ENCODE measurements around the gene ZNF512B.

ZNF512B gene

GRCh38 chr20:63957690-63958441, 11.9 kb downstream of the ZNF512B start:
- Histone ChIP-seq H3K9me3 (no peaks in the 10 kb centered on the region), H3K27ac (no peak overlapping the region), H3K36me3 (peaks cover 6% of the 10 kb centered on the region), H3K27me3 (peaks cover 7% of the 10 kb centered on the region), H3K4me3 (ENCODE audit: low read depth in 1 of 2, low read length in 1 of 2) (no peak overlapping the region), H3K4me1 (ENCODE audit: control insufficient read depth in 1 of 2, insufficient read depth in 1 of 2, low read depth in 1 of 2, low read length in 1 of 2) (peaks cover 36 to 41% of the 10 kb centered on the region in 2 experiments)
- TF ChIP-seq CTCF (IDR thresholded peaks at IDR 0.05) = no peak

GRCh38 chr20:63957004-63957689, 12.6 kb downstream of the ZNF512B start:
- H3K36me3 ChIP-seq = peaks cover under 1% of the 10 kb centered on the region
- peaks cover 7% of the 10 kb centered on the region for H3K27me3 ChIP-seq
- peaks cover 36 to 41% of the 10 kb centered on the region in 2 experiments for H3K4me1 ChIP-seq (ENCODE audit: control insufficient read depth in 1 of 2, insufficient read depth in 1 of 2, low read depth in 1 of 2, low read length in 1 of 2)
- H3K4me3 ChIP-seq (ENCODE audit: low read depth in 1 of 2, low read length in 1 of 2) = peak overlapping the region; percentile 82 to 83
- peak overlapping the region; percentile 23 for H3K27ac ChIP-seq
- TF ChIP-seq CTCF (IDR thresholded peaks at IDR 0.05) = no peak
- H3K9me3 ChIP-seq = no peaks in the 10 kb centered on the region

- Histone ChIP-seq H3K4me1 (ENCODE audit: control insufficient read depth in 1 of 2, insufficient read depth in 1 of 2, low read depth in 1 of 2, low read length in 1 of 2) (peaks cover 36 to 41% of the 10 kb centered on the region in 2 experiments), H3K27me3 (peaks cover 7% of the 10 kb centered on the region), H3K27ac (peak overlapping the region; percentile 50), H3K9me3 (no peaks in the 10 kb centered on the region), H3K4me3 (ENCODE audit: low read depth in 1 of 2, low read length in 1 of 2) (peak overlapping the region; percentile 82 to 83), H3K36me3 (no peaks in the 10 kb centered on the region)
- TF ChIP-seq CTCF (IDR thresholded peaks at IDR 0.05) = no peak
Observed at GRCh38 chr20:63956664-63957003, 13.1 kb downstream of the ZNF512B start.

- Histone ChIP-seq H3K36me3 (no peaks in the 10 kb centered on the region), H3K9me3 (no peaks in the 10 kb centered on the region), H3K27ac (peak within 1 kb of the TSS; percentile 50), H3K4me3 (ENCODE audit: low read depth in 1 of 2, low read length in 1 of 2) (peak within 1 kb of the TSS; percentile 82 to 83), H3K27me3 (peaks cover 7% of the 10 kb centered on the region), H3K4me1 (ENCODE audit: control insufficient read depth in 1 of 2, insufficient read depth in 1 of 2, low read depth in 1 of 2, low read length in 1 of 2) (peaks cover 36 to 41% of the 10 kb centered on the region in 2 experiments)
- TF ChIP-seq CTCF (IDR thresholded peaks at IDR 0.05) = peak; percentile 8
Observed at GRCh38 chr20:63955827-63956663, 13.7 kb downstream of the ZNF512B start, which contains the start of gene UCKL1. UCKL1 (minus strand) TSS chr20:63956416; CDS start chr20:63956372, 44 bp downstream.

GRCh38 chr20:63955281-63955826, 14.4 kb downstream of the ZNF512B start:
- Histone ChIP-seq H3K27ac (peak overlapping the region; percentile 50), H3K36me3 (peaks cover 4% of the 10 kb centered on the region), H3K4me3 (ENCODE audit: low read depth in 1 of 2, low read length in 1 of 2) (peak overlapping the region; percentile 82 to 83), H3K9me3 (no peaks in the 10 kb centered on the region), H3K27me3 (peaks cover 7% of the 10 kb centered on the region), H3K4me1 (ENCODE audit: control insufficient read depth in 1 of 2, insufficient read depth in 1 of 2, low read depth in 1 of 2, low read length in 1 of 2) (peaks cover 36 to 41% of the 10 kb centered on the region in 2 experiments)
- TF ChIP-seq CTCF (IDR thresholded peaks at IDR 0.05) = no peak
